Tibial nerve (tissue), 4 donors: Measurements from ENCODE around the gene KCNJ15. TPM values are rescaled to one million over a fixed set of nuclear protein-coding genes. Genes with fewer than 3 reads are reported as not detected.

Experiments used
- DNase-seq, 2 donors: peaks; one replicate each; pipeline ENCODE4 v3.0.0-alpha.2; 2019; ENCODE audit warnings: low spot score in 2 of 2
- H3K27ac ChIP-seq, 4 donors: fragments of 200-600 bp; sonication (generic) in 3 of 4; one replicate each; pipeline ENCODE4 v1.5.1; 2017 to 2019; ENCODE audit warnings: mild to moderate bottlenecking in 1 of 4
- H3K27me3 ChIP-seq, 2 donors: fragments of 200-600 bp; sonication (generic) in 1 of 2; one replicate each; pipeline versions ENCODE4 v1.5.1 to v1.6.0; 2017 to 2019
- H3K36me3 ChIP-seq, 3 donors: fragments of 200-600 bp; sonication (generic); one replicate each; pipeline ENCODE4 v1.5.1; 2018 to 2019
- H3K4me1 ChIP-seq, 4 donors: fragments of 200-600 bp; sonication (generic) in 3 of 4; one replicate each; pipeline ENCODE4 v1.5.1; 2017 to 2019
- H3K4me3 ChIP-seq, 4 donors: fragments of 200-600 bp; sonication (generic) in 3 of 4; one replicate each; pipeline ENCODE4 v1.5.1; 2017 to 2019; ENCODE audit warnings: mild to moderate bottlenecking in 1 of 4, moderate library complexity in 1 of 4
- H3K9me3 ChIP-seq, 4 donors: fragments of 200-600 bp; sonication (generic) in 3 of 4; one replicate each; pipeline ENCODE4 v1.5.1; 2017 to 2019
- CTCF ChIP-seq, 5 experiments: fragments of 200-600 bp in 3 of 5; fragments of 450-650 bp in 2 of 5; sonication (generic) in 3 of 5; IDR thresholded peaks; one replicate each; pipeline ENCODE4 v1.5.1; 2016 to 2019; ENCODE audit warnings: antibody characterized with exemption in 5 of 5, mild to moderate bottlenecking in 3 of 5, moderate library complexity in 2 of 5
- EP300 ChIP-seq, 2 donors: sonication (generic); formaldehyde crosslinking; IDR thresholded peaks; one replicate each; pipeline ENCODE4 v1.6.1; 2017; ENCODE audit warnings: antibody characterized with exemption in 2 of 2, mild to moderate bottlenecking in 1 of 2
- POLR2A ChIP-seq, 2 donors: fragments of 450-650 bp; IDR thresholded peaks; one replicate each; pipeline ENCODE4 v1.6.1; 2017; ENCODE audit warnings: antibody characterized with exemption in 2 of 2, mild to moderate bottlenecking in 2 of 2, moderate library complexity in 2 of 2
- WGBS, 2 donors: methylation state at CpG; one replicate each; pipeline ENCODE4 v1.1.5; 2018; 5-methylcytosine and 5-hydroxymethylcytosine counted together
- total RNA-seq, 4 donors: library from RNA; depleted of rRNA; stranded (reverse); fragments of >200 nt; gene quantifications; one replicate each; pipeline ENCODE4 v1.1.0, GENCODE V29; 2016

The KCNJ15 gene
- total RNA-seq, 4 donors from 2014 or later: 0.39 to 2.4 (median 0.43) TPM

DNA sequence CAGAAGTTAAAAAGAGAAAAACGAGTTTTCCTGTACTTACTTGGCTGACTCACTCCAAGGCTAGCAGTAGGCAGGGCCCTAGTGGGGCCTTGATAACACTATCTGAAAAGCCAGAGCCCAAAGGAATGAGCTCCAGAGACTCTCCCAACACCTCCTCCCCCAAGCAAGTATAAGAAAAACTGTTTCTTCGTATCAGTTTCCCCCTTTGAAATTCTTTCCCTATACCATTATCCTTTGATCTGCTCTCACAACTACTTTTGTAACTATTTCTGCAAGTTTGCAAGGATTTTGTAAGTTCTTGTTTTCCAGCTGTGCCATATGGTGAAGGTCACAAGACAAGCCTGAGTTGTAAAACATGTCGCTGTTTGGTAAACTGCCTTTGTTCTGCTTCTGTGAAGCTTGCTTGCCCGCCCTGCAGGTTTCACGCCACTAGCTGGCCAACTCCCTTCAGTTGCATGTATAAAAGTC is 36.5 kb upstream of the KCNJ15 start:
- peaks cover 0 to 31% (median 5%) of the 10 kb centered on the region in 4 donors for H3K9me3 ChIP-seq
- DNase-seq: no peak
- H3K4me3 ChIP-seq: no peak overlapping the region
- H3K36me3 ChIP-seq: no peaks in the 10 kb centered on the region
- 74 to 81% methylated on average over 5 of the region's 5 CpGs for WGBS, 2 donors
- H3K27ac ChIP-seq: no peak overlapping the region
- no peaks in the 10 kb centered on the region for H3K4me1 ChIP-seq
- TF ChIP-seq EP300 (IDR thresholded peaks at IDR 0.05): no peak
- no peak for TF ChIP-seq POLR2A (IDR thresholded peaks at IDR 0.05)
- TF ChIP-seq CTCF (IDR thresholded peaks at IDR 0.05): no peak
- no peaks in the 10 kb centered on the region for H3K27me3 ChIP-seq

- Histone ChIP-seq H3K36me3 (no peaks in the 10 kb centered on the region), H3K9me3 (peaks cover 0 to 42% (median 5%) of the 10 kb centered on the region in 4 donors), H3K27me3 (no peaks in the 10 kb centered on the region), H3K4me3 (no peak overlapping the region), H3K4me1 (no peaks in the 10 kb centered on the region), H3K27ac (no peak overlapping the region)
- TF ChIP-seq CTCF (IDR thresholded peaks at IDR 0.05) (no peak), EP300 (IDR thresholded peaks at IDR 0.05) (no peak), POLR2A (IDR thresholded peaks at IDR 0.05) (no peak)
- 44 to 97% methylated on average over 1 of the region's 1 CpG for WGBS, 2 donors
- no peak for DNase-seq
Observed at GRCh38 chr21:38221594-38221993, 35.2 kb upstream of the KCNJ15 start.

DNA sequence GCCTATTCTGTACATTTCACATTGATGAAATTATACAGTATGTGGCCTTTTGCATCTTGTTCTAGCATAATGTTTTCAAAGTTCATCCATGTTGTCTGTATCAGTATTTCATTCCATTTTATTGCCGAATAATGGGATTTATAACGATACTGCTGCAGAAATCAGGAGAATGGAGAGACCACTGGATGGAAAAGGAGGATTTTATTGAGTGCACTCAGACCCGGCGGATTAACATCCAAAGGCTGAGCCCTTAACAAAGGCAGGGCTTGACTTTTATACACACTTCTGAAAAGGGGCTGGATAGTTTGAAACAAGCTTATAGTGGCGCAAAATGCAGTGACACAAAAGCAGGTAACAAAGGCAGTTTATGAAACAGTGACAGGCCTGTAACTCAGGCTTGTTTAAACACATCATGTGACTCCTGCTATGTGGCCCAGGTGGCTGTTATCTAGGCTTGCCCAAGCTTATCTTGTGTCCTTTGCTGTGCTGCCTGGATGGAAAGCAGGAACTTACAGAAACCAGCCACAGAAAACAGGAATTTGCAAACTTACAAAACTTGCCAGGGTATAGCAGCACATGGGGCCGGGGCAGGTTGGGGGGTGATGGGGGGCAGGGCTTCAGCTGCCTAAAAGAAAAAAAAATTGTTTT is 32.8 kb upstream of the KCNJ15 start:
- no peaks in the 10 kb centered on the region for H3K36me3 ChIP-seq
- TF ChIP-seq EP300 (IDR thresholded peaks at IDR 0.05): no peak
- no peak for TF ChIP-seq POLR2A (IDR thresholded peaks at IDR 0.05)
- no peak for TF ChIP-seq CTCF (IDR thresholded peaks at IDR 0.05)
- H3K4me1 ChIP-seq: no peaks in the 10 kb centered on the region
- no peaks in the 10 kb centered on the region for H3K27me3 ChIP-seq
- whole genome bisulfite sequencing, 2 donors: 92 to 93% methylated on average over 6 of the region's 6 CpGs
- no peak overlapping the region for H3K27ac ChIP-seq
- peaks cover 0 to 65% (median 5%) of the 10 kb centered on the region in 4 donors for H3K9me3 ChIP-seq
- H3K4me3 ChIP-seq: no peak overlapping the region
- DNase-seq: no peak

GRCh38 chr21:38227401-38227800 is 29.4 kb upstream of the KCNJ15 start:
- DNase-seq: no peak
- H3K36me3 ChIP-seq: no peaks in the 10 kb centered on the region
- H3K4me1 ChIP-seq: no peaks in the 10 kb centered on the region
- TF ChIP-seq POLR2A (IDR thresholded peaks at IDR 0.05): no peak
- TF ChIP-seq CTCF (IDR thresholded peaks at IDR 0.05): no peak
- TF ChIP-seq EP300 (IDR thresholded peaks at IDR 0.05): no peak
- H3K27ac ChIP-seq: no peak overlapping the region
- H3K4me3 ChIP-seq: no peak overlapping the region
- no peaks in the 10 kb centered on the region for H3K27me3 ChIP-seq
- peaks cover 0 to 86% (median 14%) of the 10 kb centered on the region in 4 donors for H3K9me3 ChIP-seq

- Histone ChIP-seq H3K4me1 (no peaks in the 10 kb centered on the region), H3K36me3 (no peaks in the 10 kb centered on the region), H3K4me3 (no peak overlapping the region), H3K27ac (no peak overlapping the region), H3K27me3 (no peaks in the 10 kb centered on the region), H3K9me3 (peaks cover 0 to 81% (median 14%) of the 10 kb centered on the region in 4 donors)
- no peak for DNase-seq
- no peak for TF ChIP-seq POLR2A (IDR thresholded peaks at IDR 0.05)
- TF ChIP-seq CTCF (IDR thresholded peaks at IDR 0.05): no peak
- TF ChIP-seq EP300 (IDR thresholded peaks at IDR 0.05): no peak
- WGBS, 2 donors: 52 to 70% methylated on average over 6 of the region's 6 CpGs
Observed at GRCh38 chr21:38228115-38228514, 28.7 kb upstream of the KCNJ15 start.
